ENCODE measurements around the gene PLXNA4. TPM values are rescaled to one million over a fixed set of nuclear protein-coding genes. Genes with fewer than 3 reads are reported as not detected.

The PLXNA4 gene
- total RNA-seq, 4 donors from 2014 or later, result 5.1 to 7.0 (median 5.3) TPM

DNA sequence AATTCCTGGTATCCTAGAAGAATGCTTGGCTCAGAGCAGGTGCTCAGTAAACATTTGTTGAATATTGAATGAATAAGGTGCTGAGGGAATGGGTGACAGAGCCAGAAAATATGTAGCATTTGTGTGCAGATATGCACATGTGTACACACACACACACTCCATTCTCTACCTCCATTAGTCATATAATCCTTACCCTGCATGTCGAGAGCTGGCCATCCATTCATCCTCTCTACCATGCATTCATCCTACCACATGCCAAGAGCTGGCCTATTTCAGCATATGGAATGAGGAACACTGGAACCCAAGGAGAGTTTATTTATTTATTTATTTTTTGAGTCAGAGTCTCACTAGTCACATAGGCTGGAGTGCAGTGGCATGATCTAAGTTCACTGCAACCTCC, 284.8 kb downstream of the PLXNA4 start:
- TF ChIP-seq POLR2A (IDR thresholded peaks at IDR 0.05), result no peak
- TF ChIP-seq, protein P1, sequence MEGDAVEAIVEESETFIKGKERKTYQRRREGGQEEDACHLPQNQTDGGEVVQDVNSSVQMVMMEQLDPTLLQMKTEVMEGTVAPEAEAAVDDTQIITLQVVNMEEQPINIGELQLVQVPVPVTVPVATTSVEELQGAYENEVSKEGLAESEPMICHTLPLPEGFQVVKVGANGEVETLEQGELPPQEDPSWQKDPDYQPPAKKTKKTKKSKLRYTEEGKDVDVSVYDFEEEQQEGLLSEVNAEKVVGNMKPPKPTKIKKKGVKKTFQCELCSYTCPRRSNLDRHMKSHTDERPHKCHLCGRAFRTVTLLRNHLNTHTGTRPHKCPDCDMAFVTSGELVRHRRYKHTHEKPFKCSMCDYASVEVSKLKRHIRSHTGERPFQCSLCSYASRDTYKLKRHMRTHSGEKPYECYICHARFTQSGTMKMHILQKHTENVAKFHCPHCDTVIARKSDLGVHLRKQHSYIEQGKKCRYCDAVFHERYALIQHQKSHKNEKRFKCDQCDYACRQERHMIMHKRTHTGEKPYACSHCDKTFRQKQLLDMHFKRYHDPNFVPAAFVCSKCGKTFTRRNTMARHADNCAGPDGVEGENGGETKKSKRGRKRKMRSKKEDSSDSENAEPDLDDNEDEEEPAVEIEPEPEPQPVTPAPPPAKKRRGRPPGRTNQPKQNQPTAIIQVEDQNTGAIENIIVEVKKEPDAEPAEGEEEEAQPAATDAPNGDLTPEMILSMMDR (IDR thresholded peaks at IDR 0.05), result no peak
- intact Hi-C loops (cut with DNase I; ENCODE audit: low total_unique reads), result no loop called here
- no peak overlapping the region for H3K4me3 ChIP-seq (ENCODE audit: low read depth, poor library complexity, severe bottlenecking)
- peak in 1 of 2 donors; percentile 3 for DNase-seq (ENCODE audit: low spot score in 2 of 2)
- 95 to 100% methylated on average over 1 of the region's 1 CpG for WGBS, 2 donors

DNA sequence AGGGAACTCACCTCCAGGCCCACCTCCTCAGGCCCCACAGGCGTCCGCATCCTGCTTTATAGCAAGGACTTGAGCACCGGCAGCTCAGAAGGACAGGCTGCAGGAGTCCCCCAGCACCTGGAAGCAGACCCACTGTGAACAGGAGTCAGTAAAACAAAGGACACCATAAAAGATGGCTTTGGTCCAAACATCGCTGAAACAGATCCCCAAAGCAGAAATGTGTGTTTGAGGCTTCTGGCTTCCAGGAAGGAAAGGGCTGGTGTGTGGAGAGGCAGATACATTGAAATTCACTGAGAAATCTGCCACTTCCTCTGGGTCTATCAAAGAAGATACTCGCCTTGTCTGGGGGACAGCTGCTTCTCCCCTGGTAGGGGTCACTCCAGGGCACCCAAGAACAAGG, 286.2 kb downstream of the PLXNA4 start:
- H3K4me3 ChIP-seq (ENCODE audit: low read depth, poor library complexity, severe bottlenecking), result no peak overlapping the region
- intact Hi-C loops (cut with DNase I; ENCODE audit: low total_unique reads), result no loop called here
- 71 to 77% methylated on average over 5 of the region's 5 CpGs for whole genome bisulfite sequencing, 2 donors
- TF ChIP-seq, protein P1 (IDR thresholded peaks at IDR 0.05), result no peak
- no peak for TF ChIP-seq POLR2A (IDR thresholded peaks at IDR 0.05)
- DNase-seq (ENCODE audit: low spot score in 2 of 2), result no peak

DNA sequence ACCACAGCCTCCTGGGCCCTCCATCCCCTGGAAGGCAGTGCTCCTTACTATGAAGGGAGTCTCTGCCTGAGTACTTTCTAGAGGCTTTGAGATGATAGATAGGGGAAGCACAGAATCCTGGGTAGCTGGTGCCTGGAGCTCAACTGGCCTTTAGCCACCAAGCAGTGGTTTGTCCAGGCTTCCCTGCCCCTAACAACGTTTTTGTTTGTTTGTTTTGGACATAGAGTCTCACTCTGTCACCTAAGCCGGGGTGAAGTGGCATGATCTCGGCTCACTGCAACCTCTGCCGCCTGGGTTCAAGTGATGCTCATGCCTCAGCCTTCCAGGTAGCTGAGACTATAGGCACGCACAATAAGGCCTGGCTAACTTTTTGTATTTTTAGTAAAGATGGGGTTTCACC, 289.4 kb downstream of the PLXNA4 start:
- peak in 1 of 2 donors; percentile 17 for DNase-seq (ENCODE audit: low spot score in 2 of 2)
- H3K4me3 ChIP-seq (ENCODE audit: low read depth, poor library complexity, severe bottlenecking), result no peak overlapping the region
- 70 to 76% methylated on average over 5 of the region's 5 CpGs for WGBS, 2 donors
- TF ChIP-seq, protein P1 (IDR thresholded peaks at IDR 0.05), result no peak
- intact Hi-C loops (cut with DNase I; ENCODE audit: low total_unique reads), result no loop called here

DNA sequence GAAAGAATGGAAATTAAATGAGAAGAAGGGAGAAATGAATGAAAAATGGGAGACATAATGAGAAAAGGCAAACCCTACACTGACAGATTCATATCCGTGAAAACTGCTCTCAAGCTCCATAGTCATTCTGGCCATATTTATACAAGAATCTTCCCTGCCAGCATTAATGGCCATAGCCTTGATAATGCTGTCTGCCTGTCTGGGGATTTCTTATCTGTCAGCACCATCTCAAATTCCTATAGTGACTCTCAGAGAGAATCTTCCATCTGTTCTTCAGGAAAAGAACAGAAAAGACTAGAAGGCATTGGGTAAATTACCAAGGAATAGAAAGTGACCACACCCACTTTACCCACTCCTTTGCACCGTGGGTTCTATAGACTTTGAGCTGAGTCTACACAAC, 295.9 kb downstream of the PLXNA4 start:
- WGBS, 2 donors, result 66 to 67% methylated on average over 2 of the region's 2 CpGs
- no peak for DNase-seq (ENCODE audit: low spot score in 2 of 2)
- H3K4me3 ChIP-seq (ENCODE audit: low read depth, poor library complexity, severe bottlenecking), result no peak overlapping the region
- no peak for TF ChIP-seq POLR2A (IDR thresholded peaks at IDR 0.05)
- TF ChIP-seq, protein P1 (IDR thresholded peaks at IDR 0.05), result no peak
- intact Hi-C loops (cut with DNase I; ENCODE audit: low total_unique reads), result no loop called here

DNA sequence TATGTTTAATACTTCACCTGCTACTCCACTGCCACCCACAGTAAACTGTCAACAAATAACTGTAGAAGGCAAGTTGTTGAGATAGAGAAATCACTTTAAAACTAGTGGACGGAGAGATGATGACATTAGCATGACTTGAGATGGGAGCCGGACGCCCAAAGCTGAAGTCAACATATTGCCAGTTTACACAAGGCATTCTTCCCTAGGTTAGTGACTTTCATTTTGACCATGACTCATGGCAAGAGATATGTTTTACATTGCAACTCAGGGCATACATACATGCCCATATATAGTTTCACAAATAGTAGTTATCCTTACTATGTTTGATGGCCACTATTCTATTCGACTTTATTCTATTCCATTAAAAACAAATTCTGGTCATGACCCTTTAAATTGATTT, 296.6 kb downstream of the PLXNA4 start:
- intact Hi-C loops (cut with DNase I; ENCODE audit: low total_unique reads), result no loop called here
- no peak overlapping the region for H3K4me3 ChIP-seq (ENCODE audit: low read depth, poor library complexity, severe bottlenecking)
- no peak for TF ChIP-seq POLR2A (IDR thresholded peaks at IDR 0.05)
- TF ChIP-seq, protein P1 (IDR thresholded peaks at IDR 0.05), result no peak
- DNase-seq (ENCODE audit: low spot score in 2 of 2), result peak in 1 of 2 donors; percentile 6
- 93 to 94% methylated on average over 4 of the region's 4 CpGs for WGBS, 2 donors

DNA sequence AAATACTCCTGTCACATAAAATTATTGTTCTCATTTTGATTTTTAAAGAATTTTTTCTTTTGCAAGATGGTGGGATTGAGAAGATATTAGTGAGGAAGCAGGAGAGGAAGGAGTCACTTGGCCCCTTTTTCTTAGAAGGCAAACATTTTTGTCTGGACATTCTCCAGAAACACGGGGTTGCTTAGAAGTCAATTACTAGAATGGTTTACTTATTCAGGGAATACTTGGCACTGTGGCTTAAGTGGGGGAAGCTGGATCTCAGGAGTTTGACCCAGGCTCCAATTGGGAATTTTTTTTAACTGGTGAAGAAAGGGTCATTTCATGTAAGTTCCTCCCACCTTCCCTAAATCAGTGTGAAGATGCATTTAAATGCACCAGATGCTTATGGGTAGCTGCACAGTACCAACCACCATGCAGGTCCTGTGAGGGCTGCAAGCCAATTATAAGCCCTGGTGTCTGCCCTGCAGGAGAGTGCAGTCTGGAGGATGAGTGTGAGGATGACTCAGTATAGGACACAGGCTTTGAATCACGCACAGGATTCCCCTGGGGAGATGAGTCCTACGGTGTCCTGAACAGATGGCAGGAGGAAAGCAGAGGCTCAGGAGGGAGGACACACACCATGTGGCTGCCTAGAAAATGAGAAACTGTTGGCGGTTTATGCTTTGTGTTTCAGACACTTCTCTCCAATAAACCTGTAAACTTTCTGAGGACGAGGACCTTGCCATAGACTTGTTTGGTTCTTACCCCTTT, 299.1 kb downstream of the PLXNA4 start:
- WGBS, 2 donors, result 52 to 53% methylated on average over 5 of the region's 5 CpGs
- H3K4me3 ChIP-seq (ENCODE audit: low read depth, poor library complexity, severe bottlenecking), result no peak overlapping the region
- DNase-seq (ENCODE audit: low spot score in 2 of 2), result no peak
- intact Hi-C loops (cut with DNase I; ENCODE audit: low total_unique reads), result no loop called here
- no peak for TF ChIP-seq POLR2A (IDR thresholded peaks at IDR 0.05)
- TF ChIP-seq, protein P1 (IDR thresholded peaks at IDR 0.05), result no peak

Measured in lower leg skin (tissue), 4 donors.